Left ventricle myocardium inferior (tissue), 1 donor: Measurements from ENCODE around the gene AMD1. TPM values are rescaled to one million over a fixed set of nuclear protein-coding genes. Genes with fewer than 3 reads are reported as not detected.
"Not testable (repeated sequence)": the region's sequence is repeated elsewhere in the genome, so short reads cannot be mapped to it uniquely, and the experiment has no call there.

Experiments used
- DNase-seq: peaks from one replicate; pipeline ENCODE4 v3.0.0-alpha.2; 2020
- H3K27ac ChIP-seq: fragments of 200-600 bp; replicated peaks from 2 replicates; pipeline ENCODE4 v1.8.0; 2021
- H3K27me3 ChIP-seq: fragments of 200-600 bp; 2 replicates; pipeline ENCODE4 v1.8.0; 2021; ENCODE audit warnings: low read depth
- H3K36me3 ChIP-seq: fragments of 200-600 bp; 2 replicates; pipeline ENCODE4 v1.8.0; 2021
- H3K4me1 ChIP-seq: fragments of 200-600 bp; 2 replicates; pipeline ENCODE4 v1.8.0; 2021
- H3K4me3 ChIP-seq: fragments of 200-600 bp; 2 replicates; pipeline ENCODE4 v1.8.0; 2021; ENCODE audit warnings: mild to moderate bottlenecking, moderate library complexity
- H3K9me3 ChIP-seq: fragments of 200-600 bp; replicated peaks from 2 replicates; pipeline ENCODE4 v1.8.0; 2021
- intact Hi-C: fragments of 100-400 bp; cut with micrococcal nuclease; formaldehyde crosslinking; loops from one replicate; pipeline ENCODE4 v1.11.0; 2022
- total RNA-seq: library from RNA; stranded (reverse); fragmentation: NEBNext Ultra II Directional; extraction: Animal tissue kit (Norgen Biotek cat#: 25700); gene quantifications from one replicate; pipeline ENCODE4 v1.2.1, GENCODE V29; 2021
- TF ChIP-seq, protein P1 (sequence below): fragments of 200-600 bp; IDR thresholded peaks from 2 replicates; pipeline ENCODE4 v1.8.0; 2021; ENCODE audit warnings: antibody characterized with exemption, mild to moderate bottlenecking, borderline replicate concordance
- donor health status: DM: no; HTN: yes; CAD: no; lungs with severe emphysema.

Gene AMD1
- total RNA-seq, 1 donor from 2014 or later = 72.8 TPM

GRCh38 chr6:110833831-110834230 is 40.8 kb upstream of the AMD1 start:
- no peak overlapping the region for H3K4me3 ChIP-seq
- no peak overlapping the region for H3K27ac ChIP-seq
- no peaks in the 10 kb centered on the region for H3K9me3 ChIP-seq
- TF ChIP-seq, protein P1, sequence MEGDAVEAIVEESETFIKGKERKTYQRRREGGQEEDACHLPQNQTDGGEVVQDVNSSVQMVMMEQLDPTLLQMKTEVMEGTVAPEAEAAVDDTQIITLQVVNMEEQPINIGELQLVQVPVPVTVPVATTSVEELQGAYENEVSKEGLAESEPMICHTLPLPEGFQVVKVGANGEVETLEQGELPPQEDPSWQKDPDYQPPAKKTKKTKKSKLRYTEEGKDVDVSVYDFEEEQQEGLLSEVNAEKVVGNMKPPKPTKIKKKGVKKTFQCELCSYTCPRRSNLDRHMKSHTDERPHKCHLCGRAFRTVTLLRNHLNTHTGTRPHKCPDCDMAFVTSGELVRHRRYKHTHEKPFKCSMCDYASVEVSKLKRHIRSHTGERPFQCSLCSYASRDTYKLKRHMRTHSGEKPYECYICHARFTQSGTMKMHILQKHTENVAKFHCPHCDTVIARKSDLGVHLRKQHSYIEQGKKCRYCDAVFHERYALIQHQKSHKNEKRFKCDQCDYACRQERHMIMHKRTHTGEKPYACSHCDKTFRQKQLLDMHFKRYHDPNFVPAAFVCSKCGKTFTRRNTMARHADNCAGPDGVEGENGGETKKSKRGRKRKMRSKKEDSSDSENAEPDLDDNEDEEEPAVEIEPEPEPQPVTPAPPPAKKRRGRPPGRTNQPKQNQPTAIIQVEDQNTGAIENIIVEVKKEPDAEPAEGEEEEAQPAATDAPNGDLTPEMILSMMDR = no peak
- H3K27me3 ChIP-seq = no peaks in the 10 kb centered on the region
- intact Hi-C loops = no loop called here
- no peak for DNase-seq
- no peaks in the 10 kb centered on the region for H3K36me3 ChIP-seq
- no peaks in the 10 kb centered on the region for H3K4me1 ChIP-seq

DNA sequence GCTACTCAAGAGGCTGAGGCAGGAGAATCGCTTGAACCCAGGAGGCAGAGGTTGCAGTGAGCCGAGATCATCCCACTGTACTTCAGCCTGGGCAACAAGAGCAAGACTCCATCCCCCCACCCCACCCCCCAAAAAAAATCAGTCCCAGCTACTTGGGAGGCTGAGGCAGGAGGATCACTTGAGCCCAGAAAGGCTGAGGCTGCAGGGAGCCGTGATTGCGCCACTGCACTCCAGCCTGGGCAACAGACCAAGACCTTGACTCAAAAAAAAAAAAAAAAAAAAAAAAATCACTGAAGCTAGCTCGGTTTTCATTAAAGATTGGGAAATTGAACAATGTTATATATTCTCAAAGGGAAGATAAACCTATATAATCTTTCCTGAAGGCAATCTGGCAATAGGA is 38.8 kb upstream of the AMD1 start:
- intact Hi-C loops, H3K4me3 ChIP-seq: not testable (repeated sequence)

GRCh38 chr6:110841266-110841665 is 33.3 kb upstream of the AMD1 start:
- Histone ChIP-seq H3K27me3 (no peaks in the 10 kb centered on the region), H3K4me3 (no peak overlapping the region), H3K4me1 (no peaks in the 10 kb centered on the region), H3K36me3 (no peaks in the 10 kb centered on the region), H3K27ac (no peak overlapping the region), H3K9me3 (no peaks in the 10 kb centered on the region)
- DNase-seq = no peak
- TF ChIP-seq, protein P1 = no peak
- intact Hi-C loops = no loop called here

More for the DNA sequence above, 38.8 kb upstream of the AMD1 start:
- not testable (repeated sequence) for H3K4me1 ChIP-seq, H3K27ac ChIP-seq, H3K27me3 ChIP-seq, DNase-seq, H3K36me3 ChIP-seq, H3K9me3 ChIP-seq

GRCh38 chr6:110849781-110850180 is 24.8 kb upstream of the AMD1 start:
- intact Hi-C loops = no loop called here
- H3K4me1 ChIP-seq = no peaks in the 10 kb centered on the region
- no peak overlapping the region for H3K27ac ChIP-seq
- H3K27me3 ChIP-seq = no peaks in the 10 kb centered on the region
- H3K4me3 ChIP-seq = no peak overlapping the region
- DNase-seq = no peak
- TF ChIP-seq, protein P1 = no peak
- H3K9me3 ChIP-seq = no peaks in the 10 kb centered on the region
- no peaks in the 10 kb centered on the region for H3K36me3 ChIP-seq

DNA sequence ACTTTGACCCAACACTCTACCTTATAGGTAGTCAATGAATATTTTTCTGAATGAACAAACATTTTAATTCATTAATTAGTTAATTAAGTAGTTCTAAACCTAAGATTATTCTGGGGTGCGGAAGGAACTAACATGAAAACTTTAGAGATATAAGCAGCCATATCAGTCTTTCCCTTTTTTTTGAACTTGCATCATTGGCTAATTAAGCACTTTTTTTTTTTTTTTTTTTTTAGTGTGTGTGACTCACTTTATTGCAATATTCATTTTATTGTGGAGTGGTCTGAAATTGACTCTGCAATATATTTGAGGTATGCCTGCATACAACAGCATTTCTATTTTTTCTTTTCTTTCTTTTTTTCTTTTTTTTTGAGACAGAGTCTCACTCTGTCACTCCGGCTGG is 21.8 kb upstream of the AMD1 start:
- no peaks in the 10 kb centered on the region for H3K4me1 ChIP-seq
- H3K9me3 ChIP-seq = no peaks in the 10 kb centered on the region
- intact Hi-C loops = no loop called here

GRCh38 chr6:110853754-110854477 is 20.7 kb upstream of the AMD1 start:
- Histone ChIP-seq H3K4me1 (no peaks in the 10 kb centered on the region), H3K4me3 (no peak overlapping the region), H3K27ac (no peak overlapping the region), H3K36me3 (no peaks in the 10 kb centered on the region), H3K9me3 (no peaks in the 10 kb centered on the region), H3K27me3 (no peaks in the 10 kb centered on the region)
- no peak for DNase-seq
- intact Hi-C loops = no loop called here
- TF ChIP-seq, protein P1 = no peak

More for the DNA sequence above, 21.8 kb upstream of the AMD1 start:
- no peak for DNase-seq
- H3K4me3 ChIP-seq = no peak overlapping the region
- H3K36me3 ChIP-seq = no peaks in the 10 kb centered on the region
- no peak overlapping the region for H3K27ac ChIP-seq
- TF ChIP-seq, protein P1 = no peak
- no peaks in the 10 kb centered on the region for H3K27me3 ChIP-seq
